HG02610 (cell line): ENCODE measurements around the gene S100A4.
"Not testable (repeated sequence)": the region's sequence is repeated elsewhere in the genome, so short reads cannot be mapped to it uniquely, and the experiment has no call there.

ENCODE experiments used
- ATAC-seq: cut with Tn5 transposase; IDR thresholded peaks from one replicate; pipeline ENCODE4 v1.9.1; 2021; ENCODE audit warnings: mild to moderate bottlenecking, moderate library complexity; ENCODE audit not compliant: unreplicated experiment

The S100A4 gene

DNA sequence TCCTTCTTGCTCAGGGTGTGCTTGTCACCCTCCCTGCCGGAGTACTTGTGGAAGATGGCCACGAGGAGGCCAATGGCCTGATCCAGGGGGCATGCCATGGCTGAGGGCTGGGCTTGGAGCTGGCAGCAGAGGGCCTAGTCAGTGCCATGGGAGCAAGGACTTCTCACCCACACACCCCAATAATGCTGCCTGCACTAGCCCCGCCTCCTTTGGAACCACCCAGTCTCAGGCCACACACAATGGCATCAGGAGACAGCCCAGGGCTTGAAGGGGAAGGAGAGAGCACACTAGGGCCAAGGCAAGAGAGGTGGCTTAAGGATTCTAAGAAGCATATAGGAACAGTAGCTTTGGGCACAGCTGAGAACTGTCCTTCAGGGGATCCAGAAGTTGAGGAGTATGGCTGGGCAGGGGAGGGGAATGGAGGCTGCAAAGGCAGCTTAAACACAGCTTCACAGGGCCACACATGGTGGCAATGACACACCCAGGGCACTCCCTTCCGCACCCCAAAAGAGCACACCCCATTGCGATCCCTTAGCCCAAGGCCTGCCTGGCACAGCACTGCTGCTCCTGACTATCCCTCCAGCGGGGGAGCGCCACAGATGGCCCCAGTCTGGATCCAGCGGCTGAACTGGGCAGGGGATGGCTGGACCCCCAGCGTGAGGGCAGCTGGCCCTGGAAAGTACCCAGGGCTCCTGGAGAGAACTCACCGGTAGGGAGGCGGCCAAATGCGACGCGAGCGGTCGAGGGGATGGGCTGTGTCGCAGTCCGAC, 10.2 kb downstream of the S100A4 start, which contains the start of gene S100A6:
S100A6 (minus strand) TSS at position 750 of the 770 bp plus-strand sequence; CDS start at position 98, 652 bp downstream.
- ATAC-seq, result no peak

DNA sequence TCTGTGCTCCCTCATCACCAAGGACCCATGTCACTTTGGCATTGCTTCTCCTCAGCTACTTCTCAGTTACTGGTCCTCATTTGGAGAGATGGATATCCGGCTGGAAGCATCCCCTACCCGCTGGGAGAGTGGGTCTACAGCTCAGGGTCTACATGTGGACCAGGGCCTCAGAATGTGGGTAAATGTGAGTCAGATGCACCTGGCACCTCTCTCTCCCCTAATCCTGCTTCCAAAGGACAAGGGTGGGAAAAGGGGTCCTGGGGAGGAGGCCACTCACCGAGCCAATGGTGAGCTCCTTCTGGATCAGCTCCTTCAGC, 10.7 kb downstream of the S100A4 start:
- no peak for ATAC-seq

DNA sequence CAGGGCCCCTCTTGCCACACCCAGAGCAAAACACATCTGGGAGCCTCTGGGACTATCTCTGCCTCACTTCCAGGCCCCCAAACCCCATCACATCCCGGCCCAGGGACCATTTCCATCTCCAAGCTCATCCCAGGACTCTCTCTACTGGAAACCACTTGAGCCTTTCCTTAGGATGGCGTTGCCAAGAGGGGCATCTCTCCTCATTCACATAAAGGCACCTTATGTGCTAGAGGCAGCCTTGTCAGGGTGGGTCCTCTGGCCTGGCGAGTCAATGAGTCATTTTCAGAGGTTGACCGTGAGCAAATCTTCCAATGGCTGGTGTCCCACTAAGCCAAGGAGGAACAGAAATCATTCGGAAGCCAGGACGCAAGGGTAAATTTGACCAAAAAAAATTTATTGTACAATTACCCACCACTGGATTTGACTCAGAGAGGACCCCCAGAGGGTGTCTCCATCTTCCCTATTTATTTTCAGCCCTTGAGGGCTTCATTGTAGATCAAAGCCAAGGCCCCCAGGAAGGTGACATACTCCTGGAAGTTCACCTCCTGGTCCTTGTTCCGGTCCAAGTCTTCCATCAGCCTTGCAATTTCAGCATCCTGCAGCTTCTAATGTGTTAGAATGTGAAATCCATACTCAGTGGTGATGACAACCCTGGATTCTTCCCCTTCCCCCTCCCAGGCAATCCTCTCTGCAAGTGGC, 11.2 kb downstream of the S100A4 start:
- no peak for ATAC-seq

DNA sequence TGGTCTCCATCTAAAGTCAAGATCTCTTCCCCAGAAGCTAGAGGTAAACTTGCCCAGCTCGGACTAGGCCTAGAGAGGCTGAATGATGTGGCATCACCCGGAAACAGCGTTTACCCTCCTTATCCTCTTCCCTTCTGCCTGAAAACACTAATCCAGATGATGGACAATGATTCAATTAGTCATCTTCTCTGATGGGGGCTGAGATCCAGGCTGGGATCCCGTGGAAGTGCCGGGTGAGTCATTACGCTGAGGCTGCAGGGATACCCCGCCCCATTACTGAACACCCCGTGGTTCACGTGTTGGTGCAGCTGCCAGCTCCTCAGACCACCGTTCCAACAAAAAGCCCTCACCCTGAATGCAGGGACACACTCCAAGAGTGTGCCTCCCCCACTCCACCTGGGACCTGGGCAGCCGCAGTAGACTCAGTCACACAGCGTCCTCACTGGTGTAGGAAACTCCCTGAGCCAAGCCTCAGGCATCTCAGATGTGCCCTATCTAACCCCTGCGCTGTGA, 11.9 kb downstream of the S100A4 start:
- no peak for ATAC-seq

DNA sequence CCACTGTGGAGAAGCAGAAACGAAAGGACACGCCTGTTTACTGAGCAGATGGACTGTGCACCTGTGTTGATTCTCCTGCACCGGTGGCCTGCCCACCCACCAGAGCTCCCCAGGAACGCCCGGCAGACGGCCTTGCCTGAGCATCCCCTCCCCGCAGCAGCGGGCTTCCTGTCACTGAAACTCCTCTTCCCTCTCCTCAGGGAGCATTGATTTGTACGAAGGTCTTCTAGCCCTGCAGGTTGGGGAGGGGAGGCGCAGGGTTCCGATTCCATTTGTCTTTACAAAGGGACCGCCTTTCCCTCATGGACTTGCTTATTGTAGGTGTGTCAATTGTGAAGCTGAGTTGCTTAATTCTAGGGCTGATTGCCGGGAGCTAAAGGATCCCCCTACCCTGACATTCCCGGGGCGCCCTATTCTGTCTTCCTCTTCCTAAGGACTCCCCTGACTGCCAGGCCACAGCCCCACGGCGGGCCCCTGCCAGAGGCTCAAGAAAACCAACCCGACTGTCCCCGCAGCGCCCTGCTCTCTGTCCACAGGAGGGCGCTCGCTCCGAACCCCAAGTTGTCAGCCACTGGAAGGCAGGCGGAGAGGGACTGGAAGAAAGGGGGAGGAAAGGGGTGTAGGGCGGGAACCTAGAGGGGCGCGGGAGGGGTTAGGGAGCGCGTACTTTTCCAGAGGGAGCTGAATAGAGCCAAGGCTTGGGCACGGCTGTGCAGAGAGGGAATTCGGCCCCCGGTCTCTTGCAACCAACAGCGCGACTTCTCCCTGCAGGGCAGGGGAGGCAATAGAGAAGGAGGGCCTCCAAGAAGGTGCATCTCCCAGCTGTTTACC, 12.6 kb downstream of the S100A4 start:
- no peak for ATAC-seq

DNA sequence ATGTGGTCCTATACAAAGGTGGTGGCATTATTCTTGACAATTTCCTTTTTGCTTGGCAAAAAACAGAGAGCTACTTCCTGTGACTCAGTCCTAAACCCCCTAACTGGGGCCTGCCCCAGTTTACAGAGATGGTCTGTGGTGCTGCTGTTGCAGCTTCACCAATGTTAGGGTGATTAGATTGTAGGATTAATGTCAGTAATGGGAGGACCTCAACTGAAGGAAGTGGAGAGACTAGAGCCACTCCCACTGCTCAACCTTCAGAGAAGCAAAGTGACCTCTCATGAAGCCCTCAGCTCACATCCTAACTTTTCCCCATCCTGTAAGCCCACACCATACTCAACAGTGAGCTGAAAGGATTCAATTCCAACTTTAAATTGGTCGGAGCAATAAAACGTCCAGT, 13.4 kb downstream of the S100A4 start:
- no peak for ATAC-seq

DNA sequence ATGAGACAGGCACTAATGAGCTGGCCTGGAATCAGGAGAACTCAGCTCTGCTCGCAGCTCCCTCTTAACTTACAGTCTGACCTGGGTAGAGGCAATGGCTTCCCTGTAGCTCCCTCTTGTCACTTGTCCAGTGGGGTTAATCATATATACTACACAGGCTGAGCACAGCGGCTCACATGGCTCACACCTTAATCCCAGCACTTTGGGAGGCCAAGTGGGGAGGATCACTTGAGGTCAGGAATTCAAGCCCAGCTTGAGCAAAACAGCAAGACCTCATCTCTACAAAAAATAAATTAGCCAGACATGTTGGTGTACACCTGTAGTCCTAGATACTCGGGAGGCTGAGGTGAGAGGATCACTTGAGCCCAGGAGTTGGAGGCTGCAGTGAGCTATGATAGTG, 14.0 kb downstream of the S100A4 start:
- ATAC-seq, result no peak

DNA sequence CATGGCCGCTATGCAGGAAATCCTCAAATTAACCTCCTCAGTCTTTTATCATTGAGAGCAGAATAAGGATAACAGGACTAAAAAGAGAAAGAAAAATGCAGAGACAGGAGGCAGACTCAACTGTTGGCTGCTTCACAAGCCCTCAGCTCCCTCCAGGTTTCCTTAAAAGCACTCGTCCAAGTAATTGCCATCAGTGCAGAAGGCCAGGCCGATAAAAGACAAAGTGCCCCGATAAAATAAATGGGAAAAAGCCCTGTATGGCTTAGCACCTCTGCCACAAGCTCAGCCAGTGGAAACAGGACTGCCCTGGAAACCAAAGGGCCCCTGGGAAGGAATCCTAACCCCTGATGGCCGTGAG, 17.9 kb downstream of the S100A4 start:
- no peak for ATAC-seq

DNA sequence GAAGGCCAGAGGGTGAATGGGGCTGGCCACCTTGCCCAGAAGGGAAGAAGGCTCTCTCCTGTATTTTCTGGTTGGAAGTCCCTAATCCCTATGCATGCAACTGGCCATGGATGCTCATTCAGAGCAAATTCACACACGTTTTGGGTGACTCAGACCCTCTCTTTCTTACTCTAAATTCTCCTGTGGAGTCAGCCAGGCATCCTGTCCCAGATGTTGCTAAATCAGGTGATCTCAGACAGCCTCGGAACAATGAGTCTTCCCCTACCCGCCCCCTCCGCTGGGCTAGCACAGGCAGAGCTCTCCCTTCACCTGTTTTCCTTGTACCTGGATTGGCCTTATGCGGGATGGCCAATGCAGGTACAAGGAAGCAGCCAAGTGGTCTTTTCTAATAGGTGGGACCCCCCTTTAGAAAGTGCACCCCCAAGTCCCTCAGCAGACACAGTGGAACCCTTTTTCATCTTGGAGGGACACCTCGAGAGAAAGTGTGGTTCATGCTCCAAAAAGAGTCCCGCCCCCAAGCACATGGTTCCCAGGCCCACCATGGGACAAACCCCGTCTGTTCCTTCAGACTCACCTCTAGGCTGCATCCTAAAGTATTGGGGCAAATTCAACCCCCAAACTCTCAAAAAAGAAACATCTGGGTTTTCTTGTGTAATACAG, 18.5 kb downstream of the S100A4 start:
- ATAC-seq, result no peak

DNA sequence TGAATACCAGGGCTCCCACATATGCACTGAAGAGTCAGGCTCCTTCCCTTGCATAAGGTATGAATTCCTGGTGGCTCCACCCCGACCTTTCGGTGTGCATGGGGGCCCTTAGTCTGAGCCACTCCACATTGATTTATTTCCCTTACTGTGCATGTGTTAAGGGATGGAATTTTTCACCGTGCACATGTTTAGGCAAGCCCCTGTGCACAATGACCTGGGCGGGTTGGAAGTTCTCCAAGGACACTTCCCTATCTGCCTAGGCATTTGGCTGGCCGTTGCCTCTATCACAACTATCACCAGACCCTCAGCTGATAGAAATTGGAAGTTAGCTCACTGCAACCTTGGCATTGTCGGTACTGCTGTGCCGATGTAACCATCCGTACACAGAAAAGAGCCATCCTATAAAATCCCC, 19.5 kb downstream of the S100A4 start:
- no peak for ATAC-seq

DNA sequence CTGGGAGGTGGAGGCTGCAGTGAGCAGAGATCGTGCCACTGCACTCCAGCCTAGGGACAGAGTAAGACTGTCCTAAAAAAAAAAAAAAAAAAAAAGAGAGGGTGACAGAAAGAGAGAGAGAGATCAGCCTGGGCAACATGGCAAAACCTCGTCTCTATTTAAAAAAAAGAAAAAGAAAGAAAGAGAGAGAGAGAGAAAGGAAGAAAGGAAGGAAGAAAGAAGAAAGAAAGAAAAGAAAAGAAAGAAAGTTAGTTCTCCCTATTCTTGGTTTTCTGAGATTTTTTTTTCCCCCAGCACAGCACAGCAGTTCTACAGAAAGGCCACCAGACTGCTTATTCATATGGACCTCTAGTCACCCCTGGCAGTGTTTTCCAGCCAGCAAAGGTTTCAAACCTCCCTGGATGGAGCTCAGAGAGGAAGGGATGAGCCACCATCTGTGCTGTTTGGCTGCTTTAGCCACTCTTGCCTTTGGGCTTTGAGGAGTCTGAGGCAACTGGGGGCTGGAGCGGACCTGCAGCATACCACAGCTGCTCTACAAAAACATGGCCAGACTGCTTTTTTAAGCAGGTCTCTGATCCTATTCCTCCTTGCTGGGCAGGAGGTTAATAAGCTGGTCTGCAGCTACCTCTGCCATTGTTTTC, 20.4 kb downstream of the S100A4 start:
- ATAC-seq, result no peak

DNA sequence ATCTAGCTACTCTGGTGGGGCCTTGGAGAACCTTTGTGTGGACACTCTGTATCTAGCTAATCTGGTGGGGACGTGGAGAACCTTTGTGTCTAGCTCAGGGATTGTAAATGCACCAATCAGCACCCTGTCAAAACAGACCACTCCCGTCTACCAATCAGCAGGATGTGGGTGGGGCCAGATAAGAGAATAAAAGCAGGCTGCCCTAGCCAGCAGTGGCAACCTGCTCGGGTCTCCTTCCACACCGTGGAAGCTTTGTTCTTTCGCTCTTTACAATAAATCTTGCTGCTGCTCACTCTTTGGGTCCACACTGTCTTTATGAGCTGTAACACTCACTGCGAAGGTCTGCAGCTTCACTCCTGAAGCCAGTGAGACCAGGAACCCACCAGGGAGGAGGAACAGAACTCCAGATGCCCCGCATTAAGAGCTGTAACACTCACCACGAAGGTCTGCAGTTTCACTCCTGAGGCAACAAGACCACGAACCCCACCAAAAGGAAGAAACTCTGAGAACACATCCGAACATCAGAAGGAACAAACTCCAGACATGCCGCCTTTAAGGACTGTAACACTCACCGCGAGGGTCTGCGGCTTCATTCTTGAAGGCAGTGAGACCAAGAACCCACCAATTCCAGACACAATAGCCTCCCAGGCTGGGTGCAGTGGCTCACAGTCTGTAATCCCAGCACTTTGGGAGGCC, 23.1 kb downstream of the S100A4 start:
- ATAC-seq, result not testable (repeated sequence)

DNA sequence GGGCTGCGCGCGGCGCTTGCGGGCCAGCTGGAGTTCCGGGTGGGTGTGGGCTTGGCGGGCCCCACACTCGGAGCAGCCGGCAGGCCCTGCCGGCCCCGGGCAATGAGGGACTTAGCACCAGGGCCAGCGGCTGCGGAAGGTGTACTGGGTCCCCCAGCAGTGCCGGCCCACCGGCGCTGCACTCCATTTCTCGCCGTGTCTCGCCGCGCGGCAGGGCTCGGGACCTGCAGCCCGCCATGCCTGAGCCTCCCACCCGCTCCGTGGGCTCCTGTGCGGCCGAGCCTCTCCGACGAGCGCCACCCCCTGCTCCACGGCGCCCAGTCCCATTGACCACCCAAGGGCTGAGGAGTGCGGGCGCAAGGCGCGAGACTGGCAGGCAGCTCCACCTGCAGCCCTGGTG, 23.8 kb downstream of the S100A4 start:
- not testable (repeated sequence) for ATAC-seq

DNA sequence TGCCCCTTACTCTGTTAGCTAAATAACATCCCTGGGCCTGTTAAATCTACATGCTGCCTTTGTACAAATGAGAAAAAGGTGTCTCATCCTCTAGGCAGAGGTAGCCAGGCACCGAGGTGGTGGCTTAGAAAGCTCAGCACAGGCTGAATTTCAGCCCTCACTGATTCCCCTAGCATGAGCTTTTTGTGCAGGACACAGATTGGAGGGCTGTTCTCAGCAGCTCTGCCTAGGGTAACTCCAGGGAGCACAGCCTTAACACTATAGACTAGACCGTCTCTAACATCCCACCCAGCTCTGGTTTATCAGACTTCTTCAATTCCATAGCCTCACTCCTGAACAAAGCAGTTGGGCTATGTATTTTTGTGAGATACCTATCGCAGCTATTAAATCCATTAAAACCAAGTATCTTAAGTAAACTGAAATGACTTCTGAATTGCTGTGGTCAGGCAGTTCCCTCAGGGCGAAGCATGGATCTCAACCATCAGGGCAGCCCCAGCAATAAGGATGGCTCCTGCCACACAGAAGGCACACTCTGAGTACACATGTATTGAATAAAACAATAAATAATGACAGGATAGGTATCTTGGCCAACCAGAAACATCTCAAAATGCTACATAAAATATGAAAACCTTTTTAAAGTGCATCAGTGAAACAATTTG, 24.7 kb downstream of the S100A4 start:
- no peak for ATAC-seq

DNA sequence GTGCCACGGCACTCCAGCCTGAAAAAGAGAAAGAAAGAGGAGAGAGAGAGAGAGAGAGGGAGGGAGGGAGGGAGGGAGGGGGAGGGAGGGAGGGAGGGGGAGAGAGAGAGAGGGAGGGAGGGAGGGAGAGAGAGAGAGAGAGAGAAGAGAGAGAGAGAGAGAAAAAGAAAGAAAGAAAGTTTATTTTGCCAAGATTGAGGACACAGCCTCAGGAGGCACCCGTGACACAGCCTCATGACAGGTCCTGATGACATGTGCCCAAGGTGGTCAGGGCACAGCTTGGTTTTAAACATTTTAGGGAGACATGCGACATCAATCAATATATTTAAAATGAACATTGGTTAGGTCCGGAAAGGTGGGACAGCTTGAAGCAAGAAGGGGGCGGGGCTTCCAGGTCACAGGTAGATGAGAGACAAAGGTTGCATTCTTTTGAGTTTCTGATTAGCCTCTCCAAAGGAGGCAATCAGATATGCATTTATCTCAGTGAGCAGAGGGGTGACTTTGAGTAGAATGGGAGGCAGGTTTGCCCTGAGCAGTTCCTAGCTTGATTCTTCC, 25.4 kb downstream of the S100A4 start:
- ATAC-seq, result not testable (repeated sequence)

DNA sequence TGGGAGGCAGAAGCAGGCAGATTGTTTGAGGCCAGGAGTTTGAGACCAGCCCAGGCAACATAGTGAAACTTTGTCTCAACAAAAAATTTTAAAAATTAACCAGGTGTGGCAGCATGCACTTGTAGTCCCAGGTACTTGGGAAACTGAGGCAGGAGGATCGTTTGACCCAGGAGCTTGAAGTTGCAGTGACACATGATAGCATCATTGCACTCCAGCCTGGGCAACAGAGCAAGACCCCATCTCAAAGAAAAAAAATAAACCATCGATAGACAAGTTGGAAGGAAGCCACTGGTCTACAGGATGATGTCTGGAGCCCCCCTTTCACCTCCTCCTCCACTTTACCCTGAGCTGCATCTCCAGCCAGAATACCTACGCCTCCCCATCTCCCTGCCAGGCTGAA, 26.4 kb downstream of the S100A4 start:
- ATAC-seq, result no peak

DNA sequence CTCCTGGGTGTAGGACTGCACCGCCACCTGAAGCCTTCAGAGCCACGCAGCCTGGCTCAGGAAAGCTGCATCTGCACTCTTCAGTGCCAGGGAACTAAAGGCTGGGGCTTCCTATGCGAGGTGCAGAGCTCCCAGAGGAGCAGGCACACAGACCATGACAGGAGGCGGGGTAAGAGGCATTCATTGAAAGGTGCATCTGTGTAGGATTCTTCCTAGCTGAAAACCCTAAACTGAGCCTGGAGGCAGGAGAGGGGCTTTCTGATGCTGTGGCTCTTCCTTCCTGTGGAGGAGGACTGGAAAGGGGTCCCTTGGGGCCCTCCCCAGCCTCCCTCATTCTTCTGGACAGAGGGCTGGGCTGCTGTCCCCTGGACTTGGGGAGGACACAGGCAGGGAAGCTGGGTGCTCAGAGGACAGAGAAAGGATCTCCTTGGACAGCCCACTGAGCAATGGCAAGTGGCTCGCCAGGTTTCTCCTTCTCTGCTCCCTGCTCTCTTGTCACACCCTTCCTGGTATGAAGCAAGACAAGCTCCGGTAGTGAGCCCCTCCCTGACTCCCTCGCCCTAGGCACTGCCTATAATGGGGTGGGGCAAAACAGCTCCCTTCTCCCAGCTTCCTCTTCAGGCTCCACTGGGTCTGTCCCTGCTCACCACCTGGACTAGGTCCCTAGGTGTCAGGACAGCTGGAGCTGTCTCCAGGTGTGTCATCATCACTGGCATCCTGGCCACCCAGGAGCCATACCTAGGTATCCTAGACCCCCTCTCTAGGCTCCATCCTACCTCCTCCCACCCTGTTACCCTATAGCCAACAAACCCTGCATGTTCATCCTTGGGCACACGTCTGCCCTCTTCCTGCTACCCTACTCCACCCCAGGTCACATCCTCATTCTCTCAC, 29.9 kb downstream of the S100A4 start:
- no peak for ATAC-seq

DNA sequence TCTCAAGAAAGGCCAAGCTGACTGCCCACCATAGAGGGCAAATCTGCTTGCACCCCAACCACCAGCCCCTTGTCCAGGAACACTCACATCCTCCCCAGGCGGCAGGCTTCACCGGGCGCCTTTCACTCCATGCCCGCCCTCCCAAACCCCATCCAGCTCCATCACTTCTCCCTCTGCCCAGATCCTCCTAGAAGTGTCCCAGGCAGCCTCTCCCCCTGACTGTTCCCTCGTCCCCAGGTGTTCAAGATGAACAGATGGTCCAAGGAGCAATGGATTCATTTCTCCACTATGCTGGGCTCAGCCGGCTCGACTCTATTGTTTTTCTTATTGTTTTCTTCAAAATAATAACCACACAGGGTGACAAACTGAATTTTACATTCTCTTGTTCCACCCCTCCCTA, 31.9 kb downstream of the S100A4 start:
- ATAC-seq, result no peak
